DMS153 (cell line): ENCODE measurements around the gene UBASH3B.
"Not testable (repeated sequence)": the region's sequence is repeated elsewhere in the genome, so short reads cannot be mapped to it uniquely, and the experiment has no call there.

Experiments
- DNase-seq: peaks from one replicate; lab custom pipeline; 2025; lab: John Stamatoyannopoulos, UW

Gene UBASH3B

DNA sequence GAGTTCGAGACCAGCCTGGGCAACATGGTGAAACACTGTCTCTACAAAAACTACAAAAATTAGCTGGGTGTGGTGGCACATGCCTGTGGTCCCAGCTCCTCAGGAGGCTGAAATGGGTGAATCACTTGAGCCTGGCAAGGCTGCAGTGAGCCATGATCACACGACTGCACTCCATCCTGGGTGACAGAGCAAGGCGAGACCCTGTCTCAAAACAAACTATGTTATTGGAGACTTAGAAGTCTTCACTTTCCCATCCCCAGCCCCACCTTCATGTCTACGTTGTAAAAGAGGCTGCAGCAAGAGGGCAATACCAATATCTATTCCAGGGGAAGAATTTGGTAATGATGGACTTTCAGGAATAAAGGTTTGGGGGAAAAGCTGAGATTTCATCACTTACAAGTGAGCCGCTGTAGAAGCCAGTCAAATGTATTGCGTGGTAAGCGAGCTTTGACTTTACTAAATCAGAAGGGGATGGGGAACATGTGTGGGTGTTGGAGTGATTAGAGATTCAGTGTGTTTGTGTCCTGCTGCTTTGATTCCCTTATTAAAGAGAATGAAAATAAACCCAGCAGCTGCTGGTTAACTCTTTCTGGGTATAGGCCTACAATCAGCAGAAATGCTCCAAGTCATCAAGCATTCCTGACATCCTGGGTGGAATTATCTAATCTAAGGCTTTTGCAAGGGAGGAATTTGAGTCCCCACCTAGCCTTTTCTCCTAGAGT is 53.7 kb downstream of the UBASH3B start:
- DNase-seq = no peak

DNA sequence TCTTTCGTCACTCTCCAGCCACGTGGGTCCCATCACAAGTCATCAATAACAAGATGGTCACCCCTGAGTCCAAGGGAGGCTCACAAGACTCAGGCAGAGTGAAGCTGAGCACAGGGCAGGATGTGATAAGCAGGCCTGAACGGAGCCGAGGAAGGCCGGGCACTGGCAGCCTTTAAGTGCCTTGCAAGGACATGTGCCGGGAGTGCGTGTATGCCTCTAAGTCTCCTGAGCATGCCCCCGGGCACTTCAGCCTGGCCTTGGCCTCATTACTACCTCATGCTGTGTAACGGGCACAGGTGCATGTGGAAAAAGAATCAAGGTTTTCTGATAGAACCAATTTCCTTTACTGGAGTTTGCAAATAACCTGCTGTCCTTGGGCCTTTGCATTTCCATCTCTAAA is 55.8 kb downstream of the UBASH3B start:
- no peak for DNase-seq

DNA sequence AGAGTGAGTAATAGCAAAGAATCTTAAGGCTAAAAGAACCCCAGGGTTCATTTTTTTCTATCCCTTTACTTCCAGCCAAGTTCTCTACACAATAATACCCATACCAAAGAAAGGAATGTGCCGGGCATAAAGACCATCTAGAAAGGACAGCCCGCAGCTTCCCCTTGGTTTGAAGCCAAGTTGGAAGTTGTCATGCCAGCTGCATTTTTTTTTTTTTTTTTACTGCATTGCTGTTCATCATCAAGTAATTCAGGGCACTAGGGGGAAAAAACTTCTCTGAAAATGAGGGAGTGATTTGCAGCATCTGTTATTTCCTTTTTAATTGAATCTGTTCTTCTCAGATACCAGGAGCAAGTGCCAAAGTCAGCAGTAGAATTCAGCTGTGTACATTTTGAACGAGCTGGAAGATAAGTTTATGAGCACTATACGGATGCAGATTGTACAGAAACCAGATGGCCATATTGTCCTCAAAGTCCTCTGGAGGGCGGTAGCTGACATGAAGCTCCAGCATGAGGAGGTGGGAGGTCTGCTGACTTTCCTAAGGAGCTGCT is 56.4 kb downstream of the UBASH3B start:
- no peak for DNase-seq

DNA sequence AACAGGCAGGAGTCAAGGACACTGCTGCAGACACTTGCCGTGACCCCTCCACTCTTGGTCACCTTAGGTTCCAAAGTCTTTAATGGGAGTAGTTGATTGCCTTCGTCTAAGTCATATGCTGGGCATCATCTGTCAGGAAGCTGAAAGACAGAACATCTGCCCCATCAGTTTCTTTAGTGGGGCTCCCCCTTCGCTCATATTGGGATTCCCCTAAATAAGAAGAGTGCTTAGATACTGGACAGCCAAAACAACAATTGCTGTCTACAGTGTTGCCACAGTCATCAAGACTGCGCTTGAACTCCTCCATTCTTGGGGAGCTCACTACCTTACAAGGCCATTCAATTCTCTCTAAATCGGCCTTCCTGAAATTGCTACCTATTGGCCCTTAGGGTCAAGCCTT is 58.5 kb downstream of the UBASH3B start:
- no peak for DNase-seq

DNA sequence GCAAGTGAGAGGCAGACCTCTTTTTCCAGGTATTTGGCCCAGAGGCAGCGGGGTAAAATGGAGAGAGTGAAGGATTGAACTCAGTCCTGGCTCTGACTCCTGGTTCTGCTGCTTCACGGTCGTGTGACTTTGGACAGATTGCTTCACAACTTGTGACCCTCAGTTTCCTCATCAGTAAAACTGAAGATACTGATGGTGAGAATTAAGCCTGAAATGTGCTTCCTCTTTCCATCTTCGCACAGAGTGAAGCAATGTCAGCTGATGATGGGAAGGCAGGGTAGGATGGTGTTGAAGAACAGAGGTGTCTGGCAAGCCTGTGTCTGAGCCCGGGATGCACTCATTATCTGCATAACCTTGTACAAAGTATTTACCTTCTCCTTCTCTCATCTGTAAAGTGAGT is 59.0 kb downstream of the UBASH3B start:
- no peak for DNase-seq

DNA sequence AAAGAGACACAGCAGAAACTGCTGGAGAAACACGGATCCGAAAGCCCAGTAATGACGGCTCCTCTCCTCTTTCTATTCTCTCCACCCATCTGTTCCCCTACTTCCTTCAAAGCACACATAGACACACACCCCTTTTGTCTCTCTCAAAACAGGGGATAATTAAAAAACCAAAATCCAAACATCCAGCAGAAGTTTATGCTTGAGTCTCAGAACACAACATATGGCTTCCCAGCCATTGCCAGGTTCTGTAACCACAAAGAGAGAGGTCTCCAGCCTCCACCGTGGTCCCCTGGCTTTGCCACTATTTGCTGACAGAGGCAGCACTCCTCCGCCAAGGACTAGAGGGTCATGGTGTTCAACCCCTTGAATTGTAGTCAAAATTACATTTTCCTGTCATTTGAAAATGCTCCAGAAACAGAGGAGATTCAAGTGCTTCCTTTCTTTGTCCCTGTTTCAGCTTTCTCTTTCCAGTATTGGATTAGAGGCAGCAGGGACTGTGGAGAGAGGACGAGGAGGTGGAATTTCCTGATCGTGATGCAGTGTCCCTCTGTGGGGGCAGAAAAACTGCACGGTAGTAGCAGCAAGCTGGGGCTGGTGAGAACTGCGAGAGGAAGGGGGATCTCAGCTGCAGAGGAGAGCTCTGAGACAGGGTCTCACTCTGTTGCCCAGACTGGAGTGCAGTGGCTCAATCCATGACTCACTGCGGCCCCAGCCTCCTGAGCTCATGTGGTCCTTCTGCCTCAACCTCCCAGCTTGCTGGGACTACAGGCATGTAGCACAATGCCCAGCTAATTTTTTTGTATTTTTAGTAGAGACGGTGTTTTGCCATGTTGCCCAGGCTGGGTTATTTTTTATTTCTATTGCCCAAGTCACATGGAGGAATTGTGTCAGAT is 60.3 kb downstream of the UBASH3B start:
- DNase-seq = no peak

DNA sequence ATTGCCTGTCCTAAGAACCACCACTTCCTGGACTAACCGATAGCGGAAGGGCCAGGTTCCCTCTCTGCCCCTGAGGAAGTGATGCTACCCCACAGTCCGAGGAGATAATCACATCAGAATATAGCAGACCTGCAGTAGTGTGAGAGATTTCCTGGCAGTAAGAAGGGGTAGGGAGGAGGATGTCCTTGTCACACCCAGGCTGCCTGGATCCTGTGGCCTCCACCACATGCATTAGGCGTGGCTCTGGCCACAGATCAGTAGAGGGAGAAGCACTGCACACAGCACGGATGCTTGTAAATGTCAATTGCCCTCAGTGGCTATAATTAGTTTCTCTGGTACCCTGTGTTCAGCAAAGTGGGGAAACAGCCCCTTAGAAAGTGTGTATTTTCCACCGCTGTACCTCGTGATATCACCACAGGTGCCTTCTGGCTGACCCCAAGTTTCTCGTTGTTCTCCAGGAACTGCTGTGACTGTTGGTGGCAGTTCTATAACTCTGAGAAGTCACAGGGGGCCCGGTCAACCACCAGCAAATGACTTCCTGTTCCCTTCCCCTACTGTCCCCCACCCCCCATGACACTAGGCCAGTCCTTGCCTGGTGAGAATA is 61.8 kb downstream of the UBASH3B start:
- DNase-seq = no peak

DNA sequence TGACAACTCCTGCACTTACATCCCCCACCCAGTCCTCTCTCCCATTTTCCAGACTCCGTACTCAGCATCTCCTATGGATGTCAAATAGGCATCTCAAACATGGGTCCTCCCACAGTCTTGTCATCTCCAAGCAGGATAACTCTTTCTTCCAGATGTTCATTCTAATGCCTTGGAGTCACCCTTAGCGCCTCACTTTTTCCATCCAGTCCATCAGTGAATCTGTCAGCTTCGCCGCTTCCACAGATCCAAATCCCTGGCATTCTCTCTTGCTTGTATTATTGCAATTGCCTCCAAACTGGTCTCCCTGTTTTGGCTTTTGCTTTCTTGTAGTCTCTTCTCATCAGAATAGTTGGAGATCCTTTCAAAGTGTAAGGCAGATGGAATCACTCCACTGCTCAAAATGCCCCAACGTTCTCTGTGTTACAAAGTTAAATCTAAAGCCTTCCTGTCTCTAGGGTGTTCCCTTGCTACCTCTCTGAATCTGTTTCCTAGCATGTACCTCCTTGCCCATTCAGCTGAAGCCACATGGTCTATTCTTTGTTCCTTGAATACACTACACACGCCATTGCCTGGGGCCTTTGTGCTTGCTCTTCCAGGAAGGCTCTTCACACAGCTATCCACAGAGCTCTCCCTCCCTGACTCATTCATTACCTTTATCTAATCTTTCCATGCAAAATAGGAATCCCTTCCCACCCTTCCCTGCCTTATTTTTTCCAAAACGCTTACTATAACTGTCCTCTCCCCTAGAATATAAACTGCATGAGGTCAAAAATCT is 64.8 kb downstream of the UBASH3B start:
- DNase-seq = no peak

DNA sequence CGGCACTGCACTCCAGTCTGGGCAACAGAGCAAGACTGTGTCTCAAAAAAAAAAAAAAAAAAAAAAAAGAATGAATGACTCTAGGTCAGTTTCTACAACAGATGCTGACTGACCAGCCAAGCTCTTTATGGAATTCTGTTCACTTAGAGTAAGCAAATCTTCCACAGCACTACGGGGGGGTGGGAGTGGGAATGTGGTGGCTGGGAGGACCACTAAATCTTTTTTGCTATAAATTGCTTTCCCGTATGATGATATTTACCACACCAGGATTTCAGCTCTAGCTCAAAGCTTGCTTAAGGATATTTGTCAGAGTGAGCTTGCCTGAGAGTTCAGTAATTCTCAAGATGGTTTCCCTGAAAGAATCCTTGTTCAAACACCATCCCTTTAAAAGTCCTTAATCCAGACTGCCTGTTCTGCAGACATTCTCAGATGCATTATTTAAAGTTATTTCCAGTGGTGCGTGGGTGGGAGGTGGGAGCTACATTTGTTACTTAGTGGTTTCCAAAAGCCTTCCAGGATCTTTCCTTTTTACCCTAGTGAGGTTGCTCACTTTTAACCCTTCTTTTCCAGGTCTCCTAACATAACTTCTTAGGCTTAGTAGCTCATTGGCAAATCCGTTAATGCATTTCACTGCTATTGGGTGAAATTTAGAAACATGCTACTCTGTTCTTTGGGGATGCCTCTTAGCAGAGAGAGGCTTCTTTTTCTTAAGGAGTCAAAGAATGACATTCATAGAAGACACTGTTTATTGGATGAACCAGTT is 65.9 kb downstream of the UBASH3B start:
- no peak for DNase-seq

DNA sequence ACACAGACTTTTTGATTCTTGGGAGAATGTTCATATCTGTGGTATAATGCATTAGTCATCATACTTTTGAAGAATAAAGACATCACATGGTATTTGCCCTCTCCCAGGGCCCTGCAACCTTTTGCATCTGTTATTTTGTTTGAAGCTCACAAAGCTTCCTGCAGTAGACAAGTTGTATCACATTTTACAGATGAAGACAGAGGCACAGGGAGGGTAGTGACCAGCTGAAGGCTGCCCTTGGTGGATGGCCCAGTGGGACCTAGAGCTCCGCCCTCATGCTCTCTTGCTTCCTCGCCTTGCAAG is 66.4 kb downstream of the UBASH3B start:
- no peak for DNase-seq

DNA sequence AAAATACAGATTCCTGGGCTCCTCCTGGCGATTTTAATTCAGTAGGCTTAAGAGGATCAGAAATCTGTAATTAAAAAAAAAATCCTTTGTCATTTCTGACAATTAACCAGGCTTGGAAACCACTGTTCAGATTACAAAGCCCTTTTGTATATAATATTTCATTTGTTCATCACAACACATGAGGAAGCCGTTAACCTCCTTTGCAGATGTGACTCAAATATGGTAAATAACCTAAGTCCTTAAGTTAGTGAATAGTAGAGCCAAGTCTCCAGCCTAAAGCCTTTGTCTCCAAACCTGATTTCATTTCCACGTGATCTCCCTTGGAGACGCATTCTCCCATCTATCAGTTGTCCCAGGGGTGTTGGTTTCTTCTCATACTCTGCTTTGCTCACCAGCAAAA is 67.6 kb downstream of the UBASH3B start:
- no peak for DNase-seq

DNA sequence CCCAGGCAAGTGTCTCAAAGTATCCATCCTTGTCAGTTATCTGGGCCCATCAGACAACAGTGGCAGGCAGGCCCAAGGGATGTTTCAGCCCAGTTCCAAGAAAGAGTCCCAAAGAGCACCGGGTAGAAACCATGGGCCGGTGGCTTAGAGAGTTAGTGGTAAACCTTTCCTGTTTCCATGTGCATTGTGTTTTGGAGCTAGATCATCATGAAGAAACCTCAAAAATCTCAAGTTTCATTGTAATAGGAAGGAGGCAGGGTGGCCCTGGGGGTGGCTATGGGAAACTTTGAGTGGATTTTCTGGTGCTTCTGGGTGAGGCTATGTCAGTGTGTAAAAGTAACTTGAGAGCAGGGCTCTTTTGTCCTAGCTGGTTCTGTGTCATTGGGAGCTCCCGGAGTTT is 68.1 kb downstream of the UBASH3B start:
- DNase-seq = no peak

DNA sequence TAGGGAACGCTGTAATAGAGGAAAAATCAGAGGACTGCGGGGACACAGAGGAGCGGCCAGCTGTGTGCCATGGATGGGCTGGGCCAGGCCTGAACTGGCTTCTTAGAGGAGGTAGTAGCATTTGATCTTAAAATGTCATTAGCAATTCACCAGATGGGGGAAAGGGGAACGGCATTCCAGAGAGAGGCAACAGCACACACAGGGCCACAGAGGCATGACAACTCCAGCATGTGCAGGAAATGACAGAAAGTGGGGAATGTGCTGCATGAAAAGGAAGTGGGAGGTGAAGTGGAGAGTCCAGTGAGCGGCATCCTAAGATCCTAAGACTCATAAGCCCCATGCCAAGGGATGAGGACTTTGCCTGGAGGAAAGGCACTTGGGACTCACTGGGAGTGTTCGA is 69.0 kb downstream of the UBASH3B start:
- DNase-seq = no peak

DNA sequence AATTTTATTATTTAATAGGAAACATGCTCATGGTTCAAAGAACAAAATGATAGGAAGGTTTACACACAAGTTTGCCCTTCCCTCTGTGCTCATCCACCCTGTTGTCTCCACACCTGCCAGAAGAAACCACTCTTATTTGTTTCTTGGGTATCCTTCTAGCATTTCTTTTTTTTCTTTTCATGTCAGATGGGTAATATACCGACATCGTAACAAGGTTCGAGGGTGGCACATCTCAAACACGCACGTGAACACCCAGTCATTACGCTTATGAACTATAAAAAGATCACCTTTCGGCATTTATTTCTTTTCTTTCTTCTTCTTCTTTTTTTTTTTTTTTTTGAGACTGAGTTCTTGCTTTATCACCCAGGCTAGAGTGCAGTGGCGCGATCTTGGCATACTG is 70.5 kb downstream of the UBASH3B start:
- no peak for DNase-seq

DNA sequence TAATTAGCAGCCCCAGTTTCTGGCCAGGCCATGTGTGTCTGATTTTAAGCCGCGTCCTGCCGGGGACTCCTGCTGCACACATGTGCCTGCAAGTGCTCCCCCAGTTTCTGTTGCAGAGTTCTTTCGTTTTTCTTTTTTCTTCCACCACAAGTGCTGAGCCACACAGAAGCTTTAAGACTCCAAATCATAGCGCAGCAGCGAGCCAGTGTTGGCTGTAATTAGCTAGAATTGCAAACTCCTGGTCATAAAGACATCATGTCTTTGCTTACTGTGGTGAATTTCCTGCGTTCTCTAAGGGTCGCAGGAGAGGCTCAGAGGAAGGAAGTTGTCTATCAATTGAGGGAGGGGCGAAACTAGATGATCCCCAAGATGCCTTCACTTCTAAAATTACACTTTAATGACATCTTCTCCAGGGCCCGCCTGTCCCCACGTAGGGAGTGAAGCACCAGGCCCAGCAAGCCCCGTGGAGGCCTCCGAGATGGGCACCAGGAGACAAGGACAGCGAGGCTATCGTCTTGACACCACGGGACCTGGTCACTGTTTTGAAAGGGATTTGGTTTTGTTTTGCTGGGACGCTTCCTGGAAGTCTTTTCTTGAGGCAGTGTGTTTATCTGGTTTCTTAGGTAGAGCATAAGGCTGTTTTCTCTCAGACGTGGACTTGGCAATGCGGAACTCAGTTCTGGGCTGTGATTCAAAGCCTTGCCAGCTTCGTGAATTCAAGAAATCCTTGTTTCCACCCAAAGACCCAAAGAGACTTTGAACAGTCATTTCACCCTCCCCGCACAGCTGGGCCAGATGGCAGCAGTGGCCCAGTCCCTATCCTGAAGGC is 71.8 kb downstream of the UBASH3B start:
- no peak for DNase-seq

DNA sequence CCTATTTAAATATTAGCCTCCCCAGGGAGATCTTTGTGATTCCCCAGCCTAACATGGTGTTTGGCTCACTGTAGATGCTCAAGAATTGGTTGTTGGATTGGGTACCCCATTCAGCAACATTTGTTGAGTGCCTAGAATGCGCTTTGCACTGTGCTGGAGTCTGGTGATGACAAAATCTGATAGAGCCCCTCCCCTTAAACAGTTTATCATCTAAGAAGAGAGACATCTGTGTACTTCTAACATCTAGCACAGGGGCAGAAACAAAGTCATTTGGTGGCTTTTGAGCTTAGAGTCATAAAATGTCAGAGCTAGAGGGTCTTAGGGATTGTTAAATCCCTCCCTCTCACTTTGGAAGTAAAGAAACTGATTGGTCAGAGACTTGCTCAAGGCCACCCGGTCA is 73.0 kb downstream of the UBASH3B start:
- no peak for DNase-seq

DNA sequence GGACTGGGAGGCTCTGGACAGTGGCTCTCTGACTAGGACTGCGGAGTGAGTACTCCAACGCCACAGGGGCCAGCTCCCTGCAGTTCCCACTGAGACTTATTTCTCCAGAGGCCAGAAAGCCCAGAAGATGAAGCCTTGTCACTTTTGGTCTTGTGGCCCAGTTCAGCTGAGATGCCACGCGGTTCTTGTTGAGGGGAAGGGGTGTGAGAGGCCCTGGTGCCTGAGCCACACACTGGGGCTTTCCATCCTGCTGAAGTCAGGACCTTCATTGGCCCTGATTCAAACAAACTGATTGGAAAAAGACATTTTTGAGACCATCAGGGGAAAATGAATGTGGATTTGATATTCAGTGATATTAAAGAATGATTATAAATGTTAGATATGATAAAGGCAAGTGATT is 73.6 kb downstream of the UBASH3B start:
- no peak for DNase-seq

DNA sequence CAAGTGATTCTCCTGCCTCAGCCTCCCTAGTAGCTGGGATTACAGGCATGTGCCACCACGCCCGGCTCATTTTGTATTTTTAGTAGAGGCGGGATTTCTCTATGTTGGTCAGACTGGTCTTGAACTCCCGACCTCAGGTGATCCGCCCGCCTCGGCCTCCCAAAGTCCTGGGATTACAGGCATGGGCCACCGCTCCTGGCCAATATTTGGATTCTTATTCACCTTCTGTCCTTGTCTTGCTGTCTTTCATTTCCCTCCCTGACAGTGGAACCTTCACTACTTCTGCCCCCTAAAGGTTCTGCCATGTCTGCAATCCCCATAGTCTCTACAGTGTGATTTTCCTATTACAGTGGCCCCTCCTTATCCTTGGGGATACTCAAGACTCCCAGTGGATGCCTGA is 75.2 kb downstream of the UBASH3B start:
- DNase-seq = not testable (repeated sequence)

DNA sequence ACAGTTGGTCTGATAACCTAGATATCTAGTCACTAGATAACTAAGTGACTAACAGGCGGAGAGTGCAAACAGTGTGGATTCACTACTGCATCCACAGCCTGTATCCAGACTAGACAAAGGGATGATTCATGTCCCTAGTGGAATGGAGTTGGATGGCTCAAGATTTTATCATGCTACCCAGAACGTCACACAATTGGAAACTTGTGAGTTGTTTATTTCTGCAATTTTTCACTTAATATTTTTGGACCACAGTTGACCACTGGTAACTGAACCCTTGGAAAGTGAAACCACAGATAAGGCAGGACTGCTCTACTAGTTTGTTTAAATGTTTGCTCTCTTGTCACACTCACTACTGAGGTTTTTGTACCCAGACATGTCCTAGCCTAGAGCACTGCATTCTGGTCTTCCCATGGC is 76.0 kb downstream of the UBASH3B start:
- no peak for DNase-seq
